ENCODE data around the gene LAD1. TPM values are rescaled to one million over a fixed set of nuclear protein-coding genes. Genes with fewer than 3 reads are reported as not detected.

The LAD1 gene
- polyA plus RNA-seq, 1 of the 3 experiments (the other 2 are of a cell fraction), result not detected

DNA sequence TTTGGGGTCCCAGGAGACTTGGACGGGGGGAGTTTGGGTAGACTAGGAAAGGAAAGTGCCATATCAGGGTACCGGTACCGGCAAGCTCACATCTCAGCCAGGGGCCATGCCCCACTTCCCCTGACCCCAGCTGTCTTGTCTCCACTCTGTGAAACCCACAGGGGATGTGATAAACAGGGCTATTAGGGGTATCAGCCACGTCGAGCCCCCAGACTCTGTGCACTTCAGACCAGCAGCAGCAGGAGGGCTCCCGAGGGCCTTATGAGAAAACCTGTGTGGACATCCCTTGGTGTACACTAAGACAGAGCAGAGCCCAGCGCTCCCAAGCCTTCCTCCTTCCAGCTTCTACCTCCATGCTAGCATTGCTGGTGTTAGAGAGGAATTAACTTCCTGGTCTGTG is 68.0 kb downstream of the LAD1 start:
- Histone ChIP-seq H3F3A (replicated peaks; ENCODE audit: insufficient read depth) (no peaks in the 10 kb centered on the region), H4K20me1 (ENCODE audit: insufficient read depth) (no peaks in the 10 kb centered on the region), H3K9ac (no peak overlapping the region), H3K9me3 (no peaks in the 10 kb centered on the region), H3K4me3 (ENCODE audit: low read depth in 2 of 2, low read length in 1 of 2) (no peak overlapping the region), H3K4me2 (no peak overlapping the region), H2AFZ (ENCODE audit: low read depth) (no peak overlapping the region), H3K27me3 (ENCODE audit: insufficient read depth) (no peaks in the 10 kb centered on the region), H3K4me1 (ENCODE audit: control insufficient read depth in 1 of 2, insufficient read depth in 2 of 2, low read depth in 1 of 2, low read length in 1 of 2) (peaks cover 0 to 9% of the 10 kb centered on the region in 2 experiments; a peak in 2 of 4 replicates), H3K79me2 (ENCODE audit: insufficient read depth) (no peaks in the 10 kb centered on the region), H3K27ac (ENCODE audit: low read depth in 2 of 2, low read length in 1 of 2) (no peak overlapping the region), H3K36me3 (replicated peaks in 1 of 2; ENCODE audit: control insufficient read depth in 1 of 2, insufficient read depth in 2 of 2, low read length in 1 of 2) (no peaks in the 10 kb centered on the region), H3K9me2 (no peaks in the 10 kb centered on the region)
- TF ChIP-seq RAD21 (IDR thresholded peaks at IDR 0.05; ENCODE audit: low read length) (no peak), TAF1 (IDR thresholded peaks at IDR 0.05; ENCODE audit: borderline replicate concordance, low read depth, low read length) (no peak), CHD2 (IDR thresholded peaks at IDR 0.05; ENCODE audit: low read length, partially characterized antibody) (no peak), POLR2AphosphoS5 (IDR thresholded peaks at IDR 0.05; ENCODE audit: low read depth, low read length) (no peak)
- TF ChIP-seq, protein P1, sequence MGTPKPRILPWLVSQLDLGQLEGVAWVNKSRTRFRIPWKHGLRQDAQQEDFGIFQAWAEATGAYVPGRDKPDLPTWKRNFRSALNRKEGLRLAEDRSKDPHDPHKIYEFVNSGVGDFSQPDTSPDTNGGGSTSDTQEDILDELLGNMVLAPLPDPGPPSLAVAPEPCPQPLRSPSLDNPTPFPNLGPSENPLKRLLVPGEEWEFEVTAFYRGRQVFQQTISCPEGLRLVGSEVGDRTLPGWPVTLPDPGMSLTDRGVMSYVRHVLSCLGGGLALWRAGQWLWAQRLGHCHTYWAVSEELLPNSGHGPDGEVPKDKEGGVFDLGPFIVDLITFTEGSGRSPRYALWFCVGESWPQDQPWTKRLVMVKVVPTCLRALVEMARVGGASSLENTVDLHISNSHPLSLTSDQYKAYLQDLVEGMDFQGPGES (IDR thresholded peaks at IDR 0.05; ENCODE audit: low read depth, low read length), result no peak
- ChIA-PET POLR2A (no interaction called here), CTCF (interaction anchor here (2.2 to 2.5 kb wide), 2 partner anchors 30 to 77 kb away, joined by 7 to 8 read pairs; no protein-coding TSS in a partner anchor)
- WGBS (ENCODE audit: low lambda C conversion rate), result 60% methylated on average over 7 of the region's 7 CpGs
- no peak for DNase-seq

Other genes starting within 250 kb of the LAD1 start
- 126 and 160 TPM in 2 replicates for gene TMEM9, start 244.8 kb downstream of the LAD1 start, polyA plus RNA-seq (2012; rRNA removed)
- 0.08 and 0.18 TPM in 2 replicates for gene IGFN1, start 208.5 kb downstream of the LAD1 start, polyA plus RNA-seq (2012; rRNA removed)
- not detected in 2 replicates for gene PKP1, start 115.8 kb downstream of the LAD1 start, polyA plus RNA-seq (2012; rRNA removed)
- 0.33 and 0.57 TPM in 2 replicates for gene TNNT2, start 21.6 kb downstream of the LAD1 start, polyA plus RNA-seq (2012; rRNA removed)
- gene TNNI1, start 22.4 kb upstream of the LAD1 start, polyA plus RNA-seq (2012; rRNA removed), result 0.11 TPM in 1 of 2 replicates, not detected in the other
- gene PHLDA3, start 69.9 kb upstream of the LAD1 start, polyA plus RNA-seq (2012; rRNA removed), result 105 and 108 TPM in 2 replicates
- gene CSRP1, start 107.8 kb upstream of the LAD1 start, polyA plus RNA-seq (2012; rRNA removed), result 317 and 373 TPM in 2 replicates
- 13.3 and 16.1 TPM in 2 replicates for gene NAV1, start 139.8 kb upstream of the LAD1 start, polyA plus RNA-seq (2012; rRNA removed)

Data from SK-N-SH (cell line).